Anterior cingulate cortex (tissue), 58 donors: ENCODE data around the gene LMX1B.

ENCODE experiments used
- DNase-seq, 58 donors: peaks; one replicate each; lab custom pipeline; 2025; lab: John Stamatoyannopoulos, UW

LMX1B gene

GRCh38 chr9:126617003-126617822 lies 3.5 kb downstream of the LMX1B start:
- DNase-seq, result no peak

DNA sequence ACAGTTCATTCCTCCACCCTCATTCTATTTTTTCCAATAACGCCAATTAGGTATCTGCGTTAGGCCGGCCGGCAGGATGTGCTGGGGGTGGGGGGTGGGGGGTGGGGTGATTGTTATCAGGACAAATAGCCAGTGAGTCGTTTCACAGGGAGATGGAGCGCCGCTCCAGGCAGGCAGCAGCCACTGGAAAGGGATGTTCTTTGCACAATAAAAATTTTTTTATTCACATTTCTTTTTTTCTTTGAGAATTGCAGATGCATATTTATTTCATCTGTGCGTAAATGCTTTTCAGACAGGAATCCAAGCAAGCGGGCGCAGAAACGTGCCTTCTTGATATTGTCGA lies 4.1 kb downstream of the LMX1B start:
- no peak for DNase-seq

- DNase-seq, result no peak
Measured at GRCh38 chr9:126618190-126618584, 4.5 kb downstream of the LMX1B start.

GRCh38 chr9:126618585-126619360 lies 5.0 kb downstream of the LMX1B start:
- DNase-seq, result no peak

DNA sequence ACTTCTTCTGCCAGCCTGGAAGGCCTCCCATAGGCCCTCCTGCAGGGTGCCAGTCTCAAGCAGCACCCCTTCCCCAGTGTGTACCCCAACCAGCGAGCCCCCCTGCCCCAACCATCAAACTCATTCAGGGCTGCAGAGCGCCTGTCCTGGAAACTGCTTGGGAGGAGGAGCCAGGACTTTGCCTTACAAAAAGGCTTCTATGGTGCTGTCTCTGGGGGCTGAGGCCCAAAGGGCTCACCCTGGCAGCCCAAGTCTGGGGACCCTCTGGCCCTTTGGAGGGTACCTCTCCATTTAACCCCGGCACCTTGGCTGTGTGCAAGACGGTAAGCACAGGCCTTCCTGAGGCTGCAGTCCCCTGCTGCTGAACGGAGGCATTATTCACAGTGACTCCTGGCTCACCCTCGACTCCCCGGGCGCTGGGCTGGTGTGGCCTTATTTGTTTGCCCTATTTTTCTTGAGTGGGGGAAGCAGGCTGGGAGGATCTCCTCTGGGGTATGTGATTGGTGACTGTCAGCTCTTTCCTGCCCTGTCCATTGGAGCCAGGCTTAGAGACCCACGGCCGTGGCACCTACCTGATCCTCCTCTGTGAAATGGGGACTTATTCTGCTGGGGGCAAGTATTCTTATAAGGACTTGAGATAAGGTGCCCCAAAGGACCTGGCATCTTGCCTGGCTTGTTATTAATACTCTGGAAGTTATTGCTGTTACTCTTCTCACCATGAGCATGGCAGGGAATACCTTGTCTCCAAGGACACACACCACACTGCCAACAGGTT lies 5.8 kb downstream of the LMX1B start:
- no peak for DNase-seq

- DNase-seq, result no peak
Measured at GRCh38 chr9:126620478-126620877, 6.8 kb downstream of the LMX1B start.

DNA sequence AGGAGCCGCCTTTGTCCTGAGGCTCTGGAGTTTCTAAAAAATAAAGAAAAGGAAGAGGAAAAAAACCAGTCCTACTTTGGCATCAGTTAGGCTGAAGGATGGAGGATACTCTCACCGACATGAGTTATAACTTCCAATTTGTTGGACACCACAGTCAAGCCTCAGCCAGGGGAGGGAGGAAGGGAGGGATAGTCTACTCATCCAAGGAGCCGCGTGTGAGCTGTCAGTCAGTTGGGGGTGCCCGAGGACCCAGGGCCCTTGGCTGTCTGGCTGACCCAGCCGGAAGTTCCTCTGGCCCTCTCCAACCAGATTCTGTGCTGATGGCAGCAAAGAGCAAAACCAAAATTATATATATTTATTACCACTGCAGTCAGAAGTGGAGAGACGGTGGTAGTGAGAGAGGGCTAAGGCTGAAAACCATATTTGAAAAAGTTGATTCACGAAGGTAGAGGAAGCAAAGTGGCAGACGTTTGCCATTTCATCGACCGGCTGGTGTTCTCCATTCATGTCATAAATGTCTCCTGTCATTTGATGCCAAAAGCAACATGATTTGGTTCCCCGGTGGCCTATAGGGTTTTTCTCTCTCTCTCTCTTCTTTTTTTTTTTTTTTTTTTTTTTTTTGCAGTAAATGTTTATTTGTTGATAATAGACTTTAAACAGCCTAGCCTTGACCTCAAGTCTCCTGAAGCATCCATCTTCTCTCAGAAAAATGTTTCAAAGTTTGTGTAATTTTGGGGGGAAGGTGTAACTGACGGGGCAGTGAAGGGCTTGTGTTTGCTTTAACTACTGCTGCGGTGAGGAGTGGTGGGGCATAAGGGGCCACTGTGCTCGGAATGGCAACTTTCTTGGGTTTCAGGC lies 7.6 kb downstream of the LMX1B start:
- no peak for DNase-seq

- DNase-seq, result no peak
Measured at GRCh38 chr9:126621919-126622735, 8.4 kb downstream of the LMX1B start.

GRCh38 chr9:126623314-126623666 lies 9.6 kb downstream of the LMX1B start:
- no peak for DNase-seq

DNA sequence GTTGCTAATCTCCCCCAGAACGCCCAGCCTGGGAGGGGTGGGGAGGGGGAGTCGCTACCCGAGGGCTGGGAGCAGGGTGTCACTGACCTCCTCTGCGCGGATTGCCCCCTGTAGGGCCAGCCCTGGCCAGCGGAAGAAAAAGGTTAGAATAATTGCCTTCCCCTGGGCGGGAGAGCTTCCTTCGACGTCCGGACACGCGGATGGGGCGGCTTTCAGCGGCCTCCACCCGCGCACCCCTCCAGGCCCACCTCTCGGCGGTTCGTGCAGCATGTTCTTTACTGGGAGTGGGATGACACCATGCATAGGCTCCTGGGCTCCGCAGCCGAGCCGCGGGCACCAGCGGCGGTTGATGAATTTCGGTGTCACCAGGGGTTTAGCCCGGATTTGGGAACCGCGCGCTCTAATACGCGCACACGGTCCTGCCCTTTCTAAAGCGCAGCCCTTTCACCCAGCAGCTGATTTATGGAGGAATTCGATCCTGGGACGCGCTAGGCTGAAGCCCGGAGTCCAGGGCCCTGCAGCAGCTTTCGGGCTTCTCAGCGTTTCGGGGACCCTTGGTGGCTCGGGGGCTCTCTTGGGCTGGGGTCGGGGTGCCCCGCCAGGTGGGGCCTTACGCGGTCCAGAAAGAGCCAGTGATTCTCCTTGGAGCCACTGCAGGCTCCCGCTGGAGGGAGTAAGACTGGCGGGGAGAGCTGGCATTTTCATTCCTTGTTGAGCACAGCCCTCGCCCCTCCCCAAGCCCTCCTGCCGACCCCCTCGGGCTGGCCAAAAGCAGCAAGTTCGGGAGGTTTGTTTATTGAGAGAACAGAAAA lies 10.1 kb downstream of the LMX1B start:
- no peak for DNase-seq

DNA sequence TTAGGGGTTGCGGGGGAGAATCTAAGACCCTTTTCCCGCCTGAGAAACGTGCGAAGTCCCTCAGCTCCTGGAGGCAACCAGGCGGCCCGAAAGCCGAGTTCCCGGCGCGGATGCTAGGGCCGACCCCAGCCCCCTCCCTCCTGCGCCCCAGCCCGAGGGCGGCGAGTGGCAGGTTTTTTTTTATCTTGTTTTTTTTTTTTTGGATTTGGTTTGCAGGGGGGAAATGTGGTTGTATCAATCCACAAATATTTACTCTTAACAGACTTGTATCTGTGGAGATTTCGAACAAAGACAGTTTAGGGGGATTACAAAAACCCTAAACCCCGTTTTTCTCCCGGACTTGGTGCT lies 10.7 kb downstream of the LMX1B start:
- no peak for DNase-seq

DNA sequence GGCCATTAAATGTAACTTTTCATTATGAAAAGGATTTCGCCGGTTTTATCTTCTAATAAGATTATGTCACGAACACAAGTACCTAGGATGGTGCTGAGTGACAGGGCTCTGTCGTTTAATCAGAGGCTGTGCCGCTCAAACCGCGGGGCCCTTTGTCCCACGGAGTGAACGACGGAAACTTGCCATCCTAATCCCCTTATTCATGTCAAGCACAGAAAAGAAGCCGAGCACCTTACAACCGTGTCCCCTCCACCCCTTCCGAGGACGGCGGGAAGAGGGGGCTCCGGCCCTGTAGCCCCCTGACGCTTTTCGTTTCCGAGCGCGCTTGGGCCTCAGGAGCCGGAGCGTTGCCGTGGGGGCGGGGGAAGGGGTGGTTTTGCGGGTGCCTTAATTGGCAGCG lies 11.2 kb downstream of the LMX1B start:
- DNase-seq, result no peak

- no peak for DNase-seq
Measured at GRCh38 chr9:126625329-126626126, 11.8 kb downstream of the LMX1B start.

DNA sequence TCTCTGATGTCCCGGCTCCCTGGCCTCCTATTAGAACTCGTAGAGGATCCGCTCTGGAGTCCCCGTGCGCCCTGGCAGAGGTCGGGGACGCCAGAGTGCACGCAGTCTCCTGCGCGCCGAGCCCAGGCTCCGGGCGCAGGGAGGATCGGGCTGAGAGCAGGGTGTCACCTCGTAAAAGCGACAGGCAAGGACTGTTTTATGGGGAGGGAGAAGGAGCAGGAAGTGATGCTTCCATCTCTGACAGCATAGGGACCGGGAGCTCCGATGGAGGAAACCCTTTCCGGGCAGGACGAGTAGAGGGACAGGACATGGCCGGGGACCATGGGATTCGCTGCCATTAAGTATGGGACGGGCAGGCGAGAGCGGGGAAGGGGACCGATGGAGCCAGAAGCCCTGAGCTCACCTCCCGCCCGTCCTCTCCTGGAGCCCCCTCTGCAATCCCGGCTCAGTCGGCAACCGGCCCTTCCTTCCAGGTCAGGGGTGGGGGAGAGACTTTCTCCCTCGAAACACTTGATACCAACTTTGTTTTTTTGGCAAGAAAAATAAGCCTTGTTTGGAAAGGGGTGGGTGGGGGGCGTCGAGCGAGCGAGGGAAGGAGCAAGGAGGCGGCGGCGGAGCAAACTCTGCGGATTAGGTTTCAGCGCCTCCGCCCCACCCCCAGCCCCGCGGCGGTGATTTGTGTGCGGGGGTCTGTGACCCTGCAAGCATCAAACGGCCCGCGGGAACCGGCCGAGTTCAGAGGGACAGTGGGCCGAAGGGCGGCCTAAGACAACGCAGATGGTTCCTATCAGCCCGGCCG lies 12.6 kb downstream of the LMX1B start:
- no peak for DNase-seq

GRCh38 chr9:126626926-126627233 lies 13.2 kb downstream of the LMX1B start:
- DNase-seq, result no peak

GRCh38 chr9:126628146-126628545 lies 14.4 kb downstream of the LMX1B start:
- DNase-seq, result no peak

- no peak for DNase-seq
Measured at GRCh38 chr9:126628969-126629674, 15.4 kb downstream of the LMX1B start.
